Activated T-helper 1 cell treated with anti-CD3 and anti-CD28 coated beads, Interleukin-12 subunit alpha, Interleukin-12 subunit beta, Interleukin-2, Interleukin-4 antibody, amounts not matched to agents 30 ng/mL and 10 ng/mL and 1 ng/mL, durations not matched to agents 14 hours and 24 hours and 36 hours (primary cell): ENCODE data around the gene GALNT16. TPM values are rescaled to one million over a fixed set of nuclear protein-coding genes. Genes with fewer than 3 reads are reported as not detected.

Experiments used
- DNase-seq: peaks from one replicate; pipeline ENCODE4 v3.0.0; 2021; ENCODE audit warnings: low spot score
- H3K27ac Mint-ChIP-seq: one replicate; pipeline ENCODE4 v1.8.0; 2021; ENCODE audit warnings: mild to moderate bottlenecking, mixed read lengths
- H3K27me3 Mint-ChIP-seq: one replicate; pipeline ENCODE4 v1.8.0; 2022; ENCODE audit warnings: mild to moderate bottlenecking, moderate library complexity, mixed read lengths; ENCODE audit not compliant: insufficient read depth
- H3K36me3 Mint-ChIP-seq: one replicate; pipeline ENCODE4 v1.8.0; 2021; ENCODE audit warnings: low read depth, mixed read lengths
- H3K4me1 Mint-ChIP-seq: one replicate; pipeline ENCODE4 v1.8.0; 2021; ENCODE audit warnings: low read depth, mixed read lengths
- H3K4me3 Mint-ChIP-seq: one replicate; pipeline ENCODE4 v1.8.0; 2021; ENCODE audit warnings: mild to moderate bottlenecking, moderate library complexity, mixed read lengths
- H3K9me3 Mint-ChIP-seq: one replicate; pipeline ENCODE4 v1.8.0; 2021; ENCODE audit warnings: mixed read lengths
- intact Hi-C: fragments of 100-400 bp; cut with micrococcal nuclease; formaldehyde crosslinking; loops from one replicate; pipeline ENCODE4 v1.15.1; 2024
- total RNA-seq: library from RNA; stranded (reverse); gene quantifications from 2 replicates; pipeline ENCODE4 v1.2.3, GENCODE V29; 2022

GALNT16 gene
- total RNA-seq, 1 donor from 2014 or later, result 0.05 TPM

DNA sequence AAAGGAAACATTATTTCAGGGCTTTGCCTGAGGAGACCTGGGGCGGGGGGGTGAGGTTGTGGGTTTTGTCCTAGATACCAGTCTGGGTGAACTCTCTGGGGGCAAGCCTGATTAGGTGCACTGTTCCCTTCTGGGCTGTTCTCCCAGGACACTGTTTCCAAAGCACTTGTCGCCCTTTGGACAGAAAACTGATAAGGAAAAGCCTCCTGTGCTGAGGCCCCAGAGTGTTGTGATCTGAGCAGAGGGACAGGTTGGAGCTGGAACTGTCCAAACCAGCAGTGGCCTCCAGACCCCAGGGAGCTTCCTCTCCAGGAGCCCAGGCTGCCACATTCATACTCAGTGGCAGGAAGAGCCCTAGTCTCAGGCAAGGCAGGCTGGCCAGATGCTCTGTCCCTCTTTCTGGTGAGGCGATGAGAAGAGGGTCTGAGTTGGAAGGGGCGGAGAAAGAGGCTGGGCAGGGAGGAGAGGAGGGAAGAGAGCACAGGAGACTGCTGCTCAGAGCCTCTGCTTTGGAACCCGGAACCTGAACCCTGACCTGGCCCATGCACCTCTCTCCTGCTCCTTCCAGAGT, 1.9 kb downstream of the GALNT16 start:
- Mint-ChIP-seq H3K27me3 (peaks cover 48% of the 10 kb centered on the region), H3K4me1 (peaks cover 6% of the 10 kb centered on the region), H3K27ac (no peak overlapping the region), H3K4me3 (peak overlapping the region; percentile 65), H3K9me3 (no peaks in the 10 kb centered on the region), H3K36me3 (no peaks in the 10 kb centered on the region)
- intact Hi-C loops, result loop anchor here (1.0 to 5.0 kb wide), 2 partner anchors 198 to 310 kb away; partner anchors contain the start of gene CCDC177
- no peak for DNase-seq

- no peak overlapping the region for H3K4me3 Mint-ChIP-seq
- DNase-seq, result no peak
- no peak overlapping the region for H3K27ac Mint-ChIP-seq
- H3K27me3 Mint-ChIP-seq, result peaks cover 48% of the 10 kb centered on the region
- H3K9me3 Mint-ChIP-seq, result no peaks in the 10 kb centered on the region
- H3K36me3 Mint-ChIP-seq, result no peaks in the 10 kb centered on the region
- intact Hi-C loops, result loop anchor here (5.0 kb wide), 1 partner anchor 310 kb away; the partner anchor contains the start of gene CCDC177
- H3K4me1 Mint-ChIP-seq, result peaks cover 6% of the 10 kb centered on the region
Observed at GRCh38 chr14:69262516-69262915, 2.6 kb downstream of the GALNT16 start.

- DNase-seq, result no peak
- peaks cover 6% of the 10 kb centered on the region for H3K4me1 Mint-ChIP-seq
- H3K4me3 Mint-ChIP-seq, result no peak overlapping the region
- no peaks in the 10 kb centered on the region for H3K36me3 Mint-ChIP-seq
- H3K27ac Mint-ChIP-seq, result no peak overlapping the region
- intact Hi-C loops, result loop anchor here (5.0 kb wide), 1 partner anchor 309 kb away; the partner anchor contains the start of gene CCDC177
- H3K9me3 Mint-ChIP-seq, result no peaks in the 10 kb centered on the region
- H3K27me3 Mint-ChIP-seq, result peaks cover 41% of the 10 kb centered on the region
Observed at GRCh38 chr14:69263364-69263763, 3.4 kb downstream of the GALNT16 start.

DNA sequence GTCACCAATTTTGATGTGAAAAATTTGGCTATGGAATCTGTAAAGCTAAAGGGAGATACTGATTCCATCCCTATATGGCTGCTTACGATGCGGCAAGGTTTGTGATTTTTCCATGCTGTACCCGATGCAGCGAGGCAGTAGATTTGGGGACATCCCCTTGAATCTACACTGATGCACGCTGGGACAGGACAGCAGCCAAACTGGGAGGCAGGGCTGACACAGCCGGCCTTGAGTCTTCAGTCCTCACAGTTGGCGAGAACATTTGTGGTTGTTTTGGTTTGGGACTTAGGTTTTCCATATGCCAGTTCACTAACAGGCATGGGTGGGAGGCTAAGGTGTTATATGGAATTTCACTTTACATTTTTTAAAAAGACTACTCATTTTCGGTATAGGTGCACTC, 3.8 kb downstream of the GALNT16 start:
- intact Hi-C loops, result loop anchor here (5.0 kb wide), 1 partner anchor 309 kb away; the partner anchor contains the start of gene CCDC177
- no peaks in the 10 kb centered on the region for H3K36me3 Mint-ChIP-seq
- no peaks in the 10 kb centered on the region for H3K9me3 Mint-ChIP-seq
- peaks cover 6% of the 10 kb centered on the region for H3K4me1 Mint-ChIP-seq
- H3K4me3 Mint-ChIP-seq, result no peak overlapping the region
- no peak overlapping the region for H3K27ac Mint-ChIP-seq
- DNase-seq, result no peak
- peaks cover 37% of the 10 kb centered on the region for H3K27me3 Mint-ChIP-seq

- intact Hi-C loops, result no loop called here
- Mint-ChIP-seq H3K9me3 (no peaks in the 10 kb centered on the region), H3K4me3 (no peak overlapping the region), H3K27me3 (peaks cover 23% of the 10 kb centered on the region), H3K36me3 (no peaks in the 10 kb centered on the region), H3K27ac (no peak overlapping the region), H3K4me1 (no peaks in the 10 kb centered on the region)
- DNase-seq, result no peak
Observed at GRCh38 chr14:69266572-69267345, 6.8 kb downstream of the GALNT16 start.

- H3K27ac Mint-ChIP-seq, result no peak overlapping the region
Observed at GRCh38 chr14:69267492-69267891, 7.5 kb downstream of the GALNT16 start.

DNA sequence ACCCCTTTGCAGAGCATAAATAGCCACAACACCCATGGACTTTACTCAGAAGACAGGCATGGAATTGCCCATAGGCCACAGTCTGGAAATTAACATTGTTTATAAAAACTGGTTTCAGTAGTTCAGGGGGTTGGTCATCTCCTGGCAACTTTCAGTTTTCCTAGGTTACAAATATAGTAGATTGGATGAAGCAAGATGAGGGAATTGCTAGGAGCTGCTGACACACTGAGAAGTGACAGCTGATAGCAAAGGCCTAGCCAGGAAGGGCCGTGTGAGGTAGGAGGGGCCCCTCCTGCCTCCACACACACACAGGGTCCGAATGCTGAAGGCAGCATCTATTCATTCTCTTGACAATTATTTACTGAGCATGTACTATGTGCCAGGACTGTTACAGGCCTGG, 8.3 kb downstream of the GALNT16 start:
- Mint-ChIP-seq H3K9me3 (no peaks in the 10 kb centered on the region), H3K27ac (no peak overlapping the region), H3K36me3 (no peaks in the 10 kb centered on the region)

More at GRCh38 chr14:69267492-69267891, 7.5 kb downstream of the GALNT16 start:
- Mint-ChIP-seq H3K9me3 (no peaks in the 10 kb centered on the region), H3K27me3 (peaks cover 15% of the 10 kb centered on the region), H3K4me3 (no peak overlapping the region), H3K36me3 (no peaks in the 10 kb centered on the region), H3K4me1 (no peaks in the 10 kb centered on the region)
- intact Hi-C loops, result no loop called here
- no peak for DNase-seq

GRCh38 chr14:69268763-69269162, 8.8 kb downstream of the GALNT16 start:
- Mint-ChIP-seq H3K27ac (no peak overlapping the region), H3K4me3 (no peak overlapping the region), H3K4me1 (no peaks in the 10 kb centered on the region), H3K36me3 (no peaks in the 10 kb centered on the region), H3K9me3 (no peaks in the 10 kb centered on the region), H3K27me3 (peaks cover 8% of the 10 kb centered on the region)
- no peak for DNase-seq
- intact Hi-C loops, result no loop called here

More for the DNA sequence above, 8.3 kb downstream of the GALNT16 start:
- Mint-ChIP-seq H3K27me3 (peaks cover 10% of the 10 kb centered on the region), H3K4me1 (no peaks in the 10 kb centered on the region), H3K4me3 (no peak overlapping the region)
- no peak for DNase-seq
- intact Hi-C loops, result no loop called here

DNA sequence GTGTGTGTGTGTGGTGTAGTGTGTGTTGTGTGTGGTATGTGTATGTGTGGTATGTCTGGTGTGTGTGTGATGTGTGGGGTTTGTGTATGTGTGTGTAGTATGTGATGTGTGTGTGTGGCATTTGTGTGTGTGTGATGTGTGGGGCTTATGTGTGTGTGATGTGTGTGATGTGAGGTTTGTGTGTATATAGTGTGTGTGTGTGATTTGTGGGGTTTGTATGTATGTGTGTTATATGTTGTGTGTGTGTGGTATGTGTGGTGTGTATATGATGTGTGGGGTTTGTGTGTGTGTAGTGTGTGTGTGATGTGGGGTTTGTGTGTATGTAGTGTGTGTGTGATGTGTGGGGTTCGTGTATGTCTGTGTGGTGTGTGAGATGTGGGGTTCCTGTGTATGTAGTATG, 9.4 kb downstream of the GALNT16 start:
- no peaks in the 10 kb centered on the region for H3K9me3 Mint-ChIP-seq
- intact Hi-C loops, result no loop called here
- DNase-seq, result no peak
- H3K27ac Mint-ChIP-seq, result no peak overlapping the region
- H3K36me3 Mint-ChIP-seq, result no peaks in the 10 kb centered on the region
- H3K4me1 Mint-ChIP-seq, result no peaks in the 10 kb centered on the region
- peaks cover 6% of the 10 kb centered on the region for H3K27me3 Mint-ChIP-seq
- H3K4me3 Mint-ChIP-seq, result no peak overlapping the region

- H3K9me3 Mint-ChIP-seq, result no peaks in the 10 kb centered on the region
- no peak overlapping the region for H3K4me3 Mint-ChIP-seq
- intact Hi-C loops, result no loop called here
- no peak overlapping the region for H3K27ac Mint-ChIP-seq
- peaks cover 7% of the 10 kb centered on the region for H3K27me3 Mint-ChIP-seq
- DNase-seq, result no peak
- no peaks in the 10 kb centered on the region for H3K4me1 Mint-ChIP-seq
- no peaks in the 10 kb centered on the region for H3K36me3 Mint-ChIP-seq
Observed at GRCh38 chr14:69270097-69270496, 10.1 kb downstream of the GALNT16 start.

- Mint-ChIP-seq H3K4me3 (no peak overlapping the region), H3K4me1 (no peaks in the 10 kb centered on the region), H3K27me3 (peaks cover 8% of the 10 kb centered on the region), H3K9me3 (no peaks in the 10 kb centered on the region), H3K27ac (no peak overlapping the region), H3K36me3 (no peaks in the 10 kb centered on the region)
- intact Hi-C loops, result no loop called here
- no peak for DNase-seq
Observed at GRCh38 chr14:69270795-69271708, 11.1 kb downstream of the GALNT16 start.

- intact Hi-C loops, result no loop called here
- no peak for DNase-seq
- Mint-ChIP-seq H3K4me1 (no peaks in the 10 kb centered on the region), H3K4me3 (no peak overlapping the region), H3K27me3 (peaks cover 12% of the 10 kb centered on the region), H3K36me3 (no peaks in the 10 kb centered on the region), H3K27ac (no peak overlapping the region), H3K9me3 (no peaks in the 10 kb centered on the region)
Observed at GRCh38 chr14:69274321-69274720, 14.4 kb downstream of the GALNT16 start.
